ENCODE results near the gene SYCE3.

SYCE3 gene

GRCh38 chr22:50599816-50600455, 37.2 kb upstream of the SYCE3 start:
- DNase-seq, result peak; percentile 39

- DNase-seq, result no peak
These were observed 34.4 kb upstream of the SYCE3 start for GRCh38 chr22:50597097-50597496.

GRCh38 chr22:50595189-50595588, 32.5 kb upstream of the SYCE3 start:
- no peak for DNase-seq

GRCh38 chr22:50587407-50587806, 24.7 kb upstream of the SYCE3 start:
- no peak for DNase-seq

GRCh38 chr22:50586416-50586815, 23.7 kb upstream of the SYCE3 start:
- DNase-seq, result no peak

- DNase-seq, result no peak
These were observed 23.1 kb upstream of the SYCE3 start for GRCh38 chr22:50585781-50586180.

GRCh38 chr22:50585238-50585637, 22.5 kb upstream of the SYCE3 start:
- DNase-seq, result no peak

- DNase-seq, result no peak
These were observed 21.7 kb upstream of the SYCE3 start for GRCh38 chr22:50584106-50585096.

- DNase-seq, result no peak
These were observed 20.7 kb upstream of the SYCE3 start for GRCh38 chr22:50583294-50583861.

GRCh38 chr22:50582493-50583293, 20.0 kb upstream of the SYCE3 start, which contains the start of gene CHKB:
CHKB (minus strand) TSS chr22:50582849; CDS start chr22:50582781, 68 bp downstream.
- peak; percentile 97 for DNase-seq

- DNase-seq, result no peak
These were observed 19.3 kb upstream of the SYCE3 start for GRCh38 chr22:50581950-50582492.

- DNase-seq, result no peak
These were observed 18.6 kb upstream of the SYCE3 start for GRCh38 chr22:50581031-50581949.

- DNase-seq, result no peak
These were observed 17.0 kb upstream of the SYCE3 start for GRCh38 chr22:50579752-50580151.

GRCh38 chr22:50578776-50579310, 16.1 kb upstream of the SYCE3 start:
- DNase-seq, result no peak

GRCh38 chr22:50577987-50578775, 15.5 kb upstream of the SYCE3 start, which contains the start of gene CPT1B:
CPT1B (minus strand) TSS chr22:50578427; CDS start chr22:50577915, 512 bp downstream.
- DNase-seq, result no peak

GRCh38 chr22:50577697-50577986, 14.9 kb upstream of the SYCE3 start:
- no peak for DNase-seq

- no peak for DNase-seq
These were observed 14.3 kb upstream of the SYCE3 start for GRCh38 chr22:50576806-50577696.

- no peak for DNase-seq
These were observed 13.4 kb upstream of the SYCE3 start for GRCh38 chr22:50576070-50576469.

- DNase-seq, result no peak
These were observed 12.8 kb upstream of the SYCE3 start for GRCh38 chr22:50575426-50575941.
